Body of pancreas (tissue), 4 donors: ENCODE measurements around the gene TNS3. TPM values are rescaled to one million over a fixed set of nuclear protein-coding genes. Genes with fewer than 3 reads are reported as not detected.

Experiments
- ATAC-seq: fragments of 150-250 bp; one replicate; pipeline ENCODE4 v1.9.1; 2016
- DNase-seq, 4 donors: peaks; one replicate each; pipeline ENCODE4 v3.0.0-alpha.2; 2019
- H3K27ac ChIP-seq, 4 donors: fragments of 200-600 bp; sonication (generic); 1 replicate in 3 of 4; 2 replicates in 1 of 4; pipeline versions ENCODE4 v1.5.1 to v1.6.1; 2016 to 2019; ENCODE audit warnings: mild to moderate bottlenecking in 1 of 4, mixed read lengths in 1 of 4, moderate library complexity in 1 of 4
- H3K27me3 ChIP-seq, 2 donors: fragments of 200-600 bp; sonication (generic); one replicate each; pipeline ENCODE4 v1.6.0; 2016; ENCODE audit warnings: mild to moderate bottlenecking in 1 of 2
- H3K36me3 ChIP-seq, 2 donors: fragments of 200-600 bp; sonication (generic); replicated peaks in 1 of 2; 2 replicates each; pipeline ENCODE4 v1.5.1; 2016; ENCODE audit warnings: low read depth in 2 of 2; ENCODE audit not compliant: insufficient read depth in 1 of 2
- H3K4me1 ChIP-seq: fragments of 200-600 bp; sonication (generic); one replicate; pipeline ENCODE4 v1.6.0; 2016
- H3K4me3 ChIP-seq, 2 donors: fragments of 200-600 bp; sonication (generic); 1 replicate in 1 of 2; 2 replicates in 1 of 2; pipeline ENCODE4 v1.5.1; 2016 to 2019
- H3K9me3 ChIP-seq, 3 donors: fragments of 200-600 bp; sonication (generic); 1 replicate in 2 of 3; 2 replicates in 1 of 3; pipeline ENCODE4 v1.5.1; 2016
- POLR2A ChIP-seq, 3 donors: fragments of 450-650 bp; IDR thresholded peaks; one replicate each; pipeline ENCODE4 v1.6.1; 2016; ENCODE audit warnings: antibody characterized with exemption in 3 of 3, mild to moderate bottlenecking in 2 of 3
- WGBS, 2 donors: methylation state at CpG; one replicate each; pipeline ENCODE4 v1.1.5; 2017; 5-methylcytosine and 5-hydroxymethylcytosine counted together
- intact Hi-C: fragments of 100-400 bp; cut with DNase I; formaldehyde crosslinking; loops from one replicate; pipeline ENCODE4 v1.15.1; 2023
- total RNA-seq, 2 donors: library from RNA; depleted of rRNA; stranded (reverse); fragments of >200 nt; gene quantifications; one replicate each; pipeline ENCODE4 v1.1.0, GENCODE V29; 2016
- TF ChIP-seq, protein P1 (sequence below), 7 experiments: fragments of 450-650 bp in 4 of 7; fragments of 200-600 bp in 3 of 7; sonication (generic) in 3 of 7; IDR thresholded peaks; one replicate each; pipeline ENCODE4 v1.5.1; 2016 to 2019; ENCODE audit warnings: antibody characterized with exemption in 7 of 7

Gene TNS3
- total RNA-seq, 2 donors from 2014 or later = 100 to 265 TPM

DNA sequence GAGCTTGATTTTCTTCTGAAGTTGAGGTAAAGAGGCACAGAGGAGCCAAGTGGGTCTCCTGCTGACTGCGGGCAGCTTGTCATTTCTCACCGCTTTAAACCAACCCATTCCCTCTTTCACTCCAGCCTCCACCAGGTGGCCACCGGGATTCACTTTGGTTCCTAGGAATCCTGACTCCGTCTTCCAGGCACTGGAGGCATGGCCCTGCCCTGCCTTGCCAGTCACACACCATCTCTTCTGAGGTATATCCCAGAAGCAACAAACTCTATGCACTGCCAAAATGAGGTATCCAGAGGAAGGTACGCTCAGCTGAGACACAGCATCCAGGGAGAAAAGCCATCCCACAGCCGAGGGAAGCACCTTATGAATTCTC lies 280.8 kb downstream of the TNS3 start:
- intact Hi-C loops = no loop called here
- ATAC-seq (no peak), DNase-seq (no peak)
- Histone ChIP-seq H3K27me3 (no peaks in the 10 kb centered on the region), H3K4me3 (no peak overlapping the region), H3K36me3 (peaks cover 5 to 43% of the 10 kb centered on the region in 2 donors), H3K27ac (no peak overlapping the region), H3K4me1 (no peaks in the 10 kb centered on the region), H3K9me3 (no peaks in the 10 kb centered on the region)
- 86 to 89% methylated on average over 6 of the region's 6 CpGs for WGBS, 2 donors
- TF ChIP-seq, protein P1, sequence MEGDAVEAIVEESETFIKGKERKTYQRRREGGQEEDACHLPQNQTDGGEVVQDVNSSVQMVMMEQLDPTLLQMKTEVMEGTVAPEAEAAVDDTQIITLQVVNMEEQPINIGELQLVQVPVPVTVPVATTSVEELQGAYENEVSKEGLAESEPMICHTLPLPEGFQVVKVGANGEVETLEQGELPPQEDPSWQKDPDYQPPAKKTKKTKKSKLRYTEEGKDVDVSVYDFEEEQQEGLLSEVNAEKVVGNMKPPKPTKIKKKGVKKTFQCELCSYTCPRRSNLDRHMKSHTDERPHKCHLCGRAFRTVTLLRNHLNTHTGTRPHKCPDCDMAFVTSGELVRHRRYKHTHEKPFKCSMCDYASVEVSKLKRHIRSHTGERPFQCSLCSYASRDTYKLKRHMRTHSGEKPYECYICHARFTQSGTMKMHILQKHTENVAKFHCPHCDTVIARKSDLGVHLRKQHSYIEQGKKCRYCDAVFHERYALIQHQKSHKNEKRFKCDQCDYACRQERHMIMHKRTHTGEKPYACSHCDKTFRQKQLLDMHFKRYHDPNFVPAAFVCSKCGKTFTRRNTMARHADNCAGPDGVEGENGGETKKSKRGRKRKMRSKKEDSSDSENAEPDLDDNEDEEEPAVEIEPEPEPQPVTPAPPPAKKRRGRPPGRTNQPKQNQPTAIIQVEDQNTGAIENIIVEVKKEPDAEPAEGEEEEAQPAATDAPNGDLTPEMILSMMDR (IDR thresholded peaks at IDR 0.05) = no peak
- TF ChIP-seq POLR2A (IDR thresholded peaks at IDR 0.05) = no peak

DNA sequence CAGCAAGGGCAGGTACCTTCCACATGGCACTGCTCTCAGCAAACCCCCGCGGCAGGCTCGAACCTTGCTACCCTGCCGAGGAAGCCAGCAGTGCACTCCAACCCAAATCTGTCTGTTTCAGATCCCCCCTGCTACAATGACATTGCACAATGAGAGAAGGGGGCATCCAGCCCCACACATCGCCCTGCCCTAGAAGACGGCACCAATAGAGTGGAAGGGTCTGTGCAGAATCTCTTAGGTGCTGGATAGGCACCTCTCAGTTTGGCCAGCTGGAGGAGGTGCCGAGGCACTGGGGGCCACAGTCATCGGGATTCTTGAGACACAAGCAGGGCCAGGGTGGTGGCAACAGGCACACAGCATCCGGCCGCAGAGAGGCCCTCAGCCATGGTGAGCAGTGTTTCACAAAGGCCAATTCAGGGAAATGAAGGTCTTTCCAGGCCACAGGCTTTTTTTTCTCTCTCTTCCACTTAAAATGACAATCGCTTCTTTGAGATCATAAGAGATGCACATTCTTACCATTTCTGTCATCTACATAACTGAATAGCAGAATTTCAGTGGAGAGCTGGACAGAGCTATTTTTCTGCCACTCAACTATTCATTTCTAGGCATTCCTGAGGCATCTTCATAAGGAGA lies 281.3 kb downstream of the TNS3 start:
- ATAC-seq = no peak
- Histone ChIP-seq H3K9me3 (no peaks in the 10 kb centered on the region), H3K27me3 (no peaks in the 10 kb centered on the region), H3K27ac (no peak overlapping the region), H3K36me3 (peaks cover 5 to 43% of the 10 kb centered on the region in 2 donors), H3K4me1 (no peaks in the 10 kb centered on the region), H3K4me3 (no peak overlapping the region)
- 92 to 95% methylated on average over 7 to 11 of the region's 11 CpGs for WGBS, 2 donors
- peak in 1 of 4 donors; percentile 5 for DNase-seq
- TF ChIP-seq, protein P1 (IDR thresholded peaks at IDR 0.05) = no peak
- no peak for TF ChIP-seq POLR2A (IDR thresholded peaks at IDR 0.05)
- intact Hi-C loops = no loop called here

DNA sequence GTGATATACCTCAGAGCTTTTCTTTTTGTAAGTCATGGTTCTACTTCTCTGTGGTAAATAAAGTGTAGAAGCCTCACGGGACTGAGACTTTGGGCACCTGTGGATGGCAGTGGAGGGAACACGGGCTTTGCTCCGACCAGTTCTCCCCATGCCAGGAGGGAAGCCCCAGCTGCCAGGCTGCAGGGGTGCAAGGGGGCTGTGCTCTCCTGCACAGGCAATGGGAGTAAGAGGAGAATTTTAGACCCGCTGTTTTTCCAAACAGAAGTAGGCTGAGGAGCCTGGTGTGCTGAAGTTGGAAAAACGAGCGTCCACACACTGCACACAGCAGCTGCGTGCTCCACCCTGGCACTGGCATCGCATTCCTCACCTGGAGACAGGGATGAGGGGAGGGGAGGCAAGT lies 282.4 kb downstream of the TNS3 start:
- no peaks in the 10 kb centered on the region for H3K9me3 ChIP-seq
- H3K4me1 ChIP-seq = no peaks in the 10 kb centered on the region
- peaks cover 5 to 38% of the 10 kb centered on the region in 2 donors for H3K36me3 ChIP-seq
- DNase-seq (no peak), ATAC-seq (no peak)
- H3K27me3 ChIP-seq = no peaks in the 10 kb centered on the region
- H3K27ac ChIP-seq = no peak overlapping the region
- no peak overlapping the region for H3K4me3 ChIP-seq
- 79 to 87% methylated on average over 7 to 8 of the region's 8 CpGs for WGBS, 2 donors
- TF ChIP-seq, protein P1 (IDR thresholded peaks at IDR 0.05) = no peak
- TF ChIP-seq POLR2A (IDR thresholded peaks at IDR 0.05) = no peak
- intact Hi-C loops = no loop called here

DNA sequence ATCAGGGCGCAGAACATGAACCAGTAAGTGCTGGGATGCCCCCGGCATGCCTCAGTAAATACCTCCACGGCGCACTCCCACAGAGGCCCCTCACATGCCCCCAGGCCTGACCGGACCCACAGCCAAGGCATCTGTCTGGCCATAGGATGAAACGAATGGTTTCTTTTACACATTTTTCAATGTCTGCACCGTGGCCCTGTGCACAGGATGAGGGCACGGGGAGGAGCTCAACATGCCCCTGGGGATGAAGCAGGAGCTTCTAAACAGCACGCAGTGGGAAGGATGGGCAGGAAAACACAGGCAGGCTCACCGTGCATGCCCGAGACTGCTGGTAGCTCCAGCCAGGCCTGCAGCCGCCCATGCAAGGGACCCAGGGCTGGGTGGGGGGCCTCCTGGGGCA lies 283.3 kb downstream of the TNS3 start:
- Histone ChIP-seq H3K4me3 (no peak overlapping the region), H3K4me1 (peaks cover 3% of the 10 kb centered on the region), H3K36me3 (peaks cover 5 to 40% of the 10 kb centered on the region in 2 donors), H3K27me3 (no peaks in the 10 kb centered on the region), H3K9me3 (no peaks in the 10 kb centered on the region), H3K27ac (no peak overlapping the region)
- ATAC-seq = no peak
- WGBS, 2 donors = 88 to 90% methylated on average over 12 of the region's 12 CpGs
- intact Hi-C loops = no loop called here
- TF ChIP-seq, protein P1 (IDR thresholded peaks at IDR 0.05) = no peak
- TF ChIP-seq POLR2A (IDR thresholded peaks at IDR 0.05) = no peak
- peak in 1 of 4 donors; percentile 9 for DNase-seq

DNA sequence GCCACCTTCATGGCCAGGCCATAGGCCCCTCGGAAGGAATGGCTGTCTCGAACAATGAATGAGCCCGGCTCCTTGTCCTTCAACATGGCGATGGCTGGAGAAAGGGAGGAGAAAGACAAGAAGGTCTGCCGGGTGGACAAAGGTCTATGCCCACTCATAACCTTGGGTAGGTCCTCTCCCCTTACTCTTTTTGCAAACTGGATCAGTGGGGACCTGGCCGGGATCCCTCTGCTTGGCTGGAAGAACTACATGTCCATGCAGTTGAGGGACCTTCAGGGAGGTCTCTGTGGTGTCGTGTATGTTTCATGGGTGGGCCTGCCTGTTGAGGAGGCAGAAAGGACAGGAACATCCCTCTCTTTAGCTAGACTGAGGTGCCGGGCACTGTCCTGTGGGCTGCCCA lies 284.8 kb downstream of the TNS3 start:
- no peak for TF ChIP-seq POLR2A (IDR thresholded peaks at IDR 0.05)
- TF ChIP-seq, protein P1 (IDR thresholded peaks at IDR 0.05) = no peak
- Histone ChIP-seq H3K27ac (no peak overlapping the region), H3K4me3 (no peak overlapping the region), H3K27me3 (no peaks in the 10 kb centered on the region), H3K9me3 (no peaks in the 10 kb centered on the region), H3K4me1 (peaks cover 14% of the 10 kb centered on the region), H3K36me3 (peaks cover 5 to 37% of the 10 kb centered on the region in 2 donors)
- 93 to 94% methylated on average over 7 to 8 of the region's 8 CpGs for WGBS, 2 donors
- intact Hi-C loops = no loop called here
- no peak for ATAC-seq
- DNase-seq = no peak
